ENCODE results near the gene YEATS2.

- TF ChIP-seq JUN (IDR thresholded peaks at IDR 0.05; ENCODE audit: borderline replicate concordance, insufficient read depth, insufficient read length, low read depth) (no peak), CTCF (IDR thresholded peaks at IDR 0.05; ENCODE audit: extremely low read depth in 1 of 2, insufficient read depth in 1 of 2, low read depth in 1 of 2, low read length in 2 of 2) (no peak), MAX (IDR thresholded peaks at IDR 0.05; ENCODE audit: insufficient read depth, insufficient read length) (no peak), POLR2AphosphoS5 (IDR thresholded peaks at IDR 0.05; ENCODE audit: insufficient read depth, low read depth, low read length) (no peak), POLR2A (IDR thresholded peaks at IDR 0.05; ENCODE audit: low read depth, low read length) (no peak), MYC (IDR thresholded peaks at IDR 0.05; ENCODE audit: low read depth, low read length) (no peak), EZH2 (IDR thresholded peaks at IDR 0.05; ENCODE audit: borderline replicate concordance, low read depth, low read length, severe bottlenecking) (no peak), FOS (IDR thresholded peaks at IDR 0.05; ENCODE audit: borderline replicate concordance, insufficient read depth, low read length) (no peak), GATA2 (IDR thresholded peaks at IDR 0.05; ENCODE audit: insufficient read depth, insufficient read length, low read depth, low read length) (no peak)
These were observed 121.4 kb downstream of the YEATS2 start for GRCh38 chr3:183818706-183819624.
